NCI-H146 treated with DMSO at 0.1 percent for 48 hours (cell line): ENCODE measurements around the gene CPA1.

ENCODE experiments used
- DNase-seq: peaks from one replicate; lab custom pipeline; 2025; ENCODE audit not compliant: unreplicated experiment; lab: John Stamatoyannopoulos, UW

Gene CPA1

GRCh38 chr7:130353196-130353595 lies 27.1 kb upstream of the CPA1 start:
- DNase-seq, result peak; percentile 12

- no peak for DNase-seq
These were observed 24.0 kb upstream of the CPA1 start for GRCh38 chr7:130356121-130356875.

- no peak for DNase-seq
These were observed 23.2 kb upstream of the CPA1 start for GRCh38 chr7:130356876-130357611.

- DNase-seq, result no peak
These were observed 21.8 kb upstream of the CPA1 start for GRCh38 chr7:130358471-130358870.

GRCh38 chr7:130359276-130359857 lies 20.9 kb upstream of the CPA1 start:
- no peak for DNase-seq

GRCh38 chr7:130360518-130360917 lies 19.8 kb upstream of the CPA1 start:
- DNase-seq, result no peak

GRCh38 chr7:130361681-130362080 lies 18.6 kb upstream of the CPA1 start:
- no peak for DNase-seq

GRCh38 chr7:130362251-130362816 lies 18.0 kb upstream of the CPA1 start:
- DNase-seq, result no peak

GRCh38 chr7:130363026-130363847 lies 17.1 kb upstream of the CPA1 start:
- no peak for DNase-seq

GRCh38 chr7:130364451-130364850 lies 15.8 kb upstream of the CPA1 start:
- peak; percentile 41 for DNase-seq

- no peak for DNase-seq
These were observed 15.2 kb upstream of the CPA1 start for GRCh38 chr7:130365088-130365487.

GRCh38 chr7:130365511-130366441 lies 14.5 kb upstream of the CPA1 start:
- DNase-seq, result peak; percentile 98

GRCh38 chr7:130366564-130366963 lies 13.7 kb upstream of the CPA1 start:
- no peak for DNase-seq

- DNase-seq, result no peak
These were observed 13.1 kb upstream of the CPA1 start for GRCh38 chr7:130367088-130367755.

GRCh38 chr7:130367836-130368746 lies 12.2 kb upstream of the CPA1 start:
- no peak for DNase-seq

GRCh38 chr7:130369110-130369711 lies 11.1 kb upstream of the CPA1 start:
- DNase-seq, result no peak

GRCh38 chr7:130369831-130370550 lies 10.3 kb upstream of the CPA1 start:
- no peak for DNase-seq
